Brain microvascular endothelial cell (primary cell): ENCODE measurements around the gene MCRIP1.

ENCODE experiments used
- DNase-seq: peaks from one replicate; pipeline ENCODE4 v3.0.0-alpha.2; 2020
- H3K27ac ChIP-seq: fragments of 250-450 bp; sonication (Bioruptor Pico); 2 replicates; pipeline ENCODE4 v1.5.1; 2020; ENCODE audit warnings: mild to moderate bottlenecking, moderate library complexity
- H3K27me3 ChIP-seq: fragments of 250-450 bp; sonication (Bioruptor Pico); replicated peaks from 2 replicates; pipeline ENCODE4 v1.5.1; 2020; ENCODE audit warnings: mild to moderate bottlenecking
- H3K36me3 ChIP-seq: fragments of 250-450 bp; sonication (Bioruptor Pico); replicated peaks from 2 replicates; pipeline ENCODE4 v1.5.1; 2020; ENCODE audit warnings: mild to moderate bottlenecking
- H3K4me3 ChIP-seq: 2 replicates; pipeline ENCODE4 v1.5.1; 2011; ENCODE audit warnings: low read depth, mild to moderate bottlenecking, control low read depth, low read length, moderate library complexity
- CTCF ChIP-seq: IDR thresholded peaks from 2 replicates; pipeline ENCODE4 v1.5.1; 2011; ENCODE audit warnings: low read depth, mild to moderate bottlenecking, moderate library complexity, low read length, control low read depth, inconsistent platforms; ENCODE audit errors: missing control alignments
- in situ Hi-C: cut with HindIII; loops from 2 replicates; pipeline ENCODE4 v1.10.0; 2017; ENCODE audit warnings: low sequenced_read_pairs, low pct_ligation_motif_present

MCRIP1 gene, protein sequence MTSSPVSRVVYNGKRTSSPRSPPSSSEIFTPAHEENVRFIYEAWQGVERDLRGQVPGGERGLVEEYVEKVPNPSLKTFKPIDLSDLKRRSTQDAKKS

DNA sequence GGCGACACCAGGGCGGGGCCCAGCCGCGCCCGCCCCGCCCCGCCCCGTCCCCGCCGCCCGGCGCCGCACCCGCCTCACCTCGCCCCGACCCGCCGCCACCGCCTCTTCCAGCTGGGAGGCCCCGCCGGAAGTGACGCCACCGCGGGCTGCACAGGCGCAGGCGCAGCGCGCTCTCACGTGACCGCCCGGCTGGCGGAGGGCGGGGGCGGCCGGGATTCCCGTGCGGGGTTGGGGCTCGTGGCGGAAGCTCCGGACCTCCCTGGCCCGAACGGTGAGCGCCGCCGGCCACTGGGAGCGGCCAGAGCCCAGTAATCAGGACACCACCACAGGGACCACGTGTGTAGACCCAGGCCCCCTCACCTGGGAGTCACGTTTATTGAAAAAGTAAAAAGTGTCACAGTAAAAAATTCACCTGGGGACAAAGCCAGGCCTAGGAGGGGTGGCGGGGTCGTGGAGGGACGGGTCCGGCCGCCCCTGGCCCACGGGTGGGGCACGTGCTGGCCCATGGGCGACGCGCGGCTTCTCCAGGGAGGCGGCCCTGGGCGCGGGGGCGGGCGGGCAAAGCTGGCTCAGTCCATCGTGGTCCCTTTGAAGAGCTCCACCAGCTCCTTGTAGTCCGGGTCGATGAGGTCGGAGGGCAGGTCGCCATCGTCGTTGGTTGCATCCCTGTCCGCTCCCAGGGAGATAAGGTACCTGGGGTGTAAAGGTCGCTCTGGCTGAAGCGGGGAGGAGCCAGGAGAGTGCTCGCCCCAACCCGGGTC lies at the start of gene MCRIP1:
Gene MCRIP1 (minus strand): TSS at position 132 of the 761 bp plus-strand sequence. CDS start 8,785 bp downstream, outside the sequence.
- H3K27ac ChIP-seq, result peak within 1 kb of the TSS; percentile 90
- in situ Hi-C loops, result no loop called here
- no peaks in the 10 kb centered on the region for H3K27me3 ChIP-seq
- peak within 1 kb of the TSS; percentile 71 for H3K4me3 ChIP-seq
- TF ChIP-seq CTCF, result no peak
- H3K36me3 ChIP-seq, result no peaks in the 10 kb centered on the region
- DNase-seq, result peak; percentile 85

DNA sequence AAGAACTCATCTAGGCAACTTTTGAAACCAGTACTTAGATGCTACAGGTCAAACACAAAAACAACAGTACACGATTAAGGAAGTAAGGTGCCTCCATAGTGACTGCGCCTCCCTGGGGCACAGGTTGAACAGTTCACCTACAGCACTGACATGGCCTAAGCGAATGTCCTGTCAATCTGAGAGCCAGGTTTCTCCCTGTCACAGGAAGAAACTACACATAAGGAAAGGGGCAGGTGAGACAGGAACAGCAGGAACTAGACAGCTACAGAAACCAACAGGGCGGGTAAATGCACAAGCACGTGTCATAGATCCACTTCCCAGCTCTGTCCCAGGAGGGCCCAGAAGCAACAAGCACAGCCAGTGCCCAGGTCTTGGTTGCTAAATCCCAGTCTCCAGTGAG lies 46.0 kb upstream of the MCRIP1 start:
- H3K36me3 ChIP-seq, result peaks cover 18% of the 10 kb centered on the region
- in situ Hi-C loops, result no loop called here

GRCh38 chr17:81878294-81878693 lies 45.2 kb upstream of the MCRIP1 start:
- no peak for DNase-seq
- no peak overlapping the region for H3K27ac ChIP-seq
- no peak for TF ChIP-seq CTCF
- no peaks in the 10 kb centered on the region for H3K27me3 ChIP-seq
- in situ Hi-C loops, result no loop called here
- no peak overlapping the region for H3K4me3 ChIP-seq
- H3K36me3 ChIP-seq, result peaks cover 11% of the 10 kb centered on the region

More for the DNA sequence above, 46.0 kb upstream of the MCRIP1 start:
- H3K27ac ChIP-seq, result no peak overlapping the region
- H3K4me3 ChIP-seq, result no peak overlapping the region
- TF ChIP-seq CTCF, result no peak
- no peak for DNase-seq
- H3K27me3 ChIP-seq, result no peaks in the 10 kb centered on the region

DNA sequence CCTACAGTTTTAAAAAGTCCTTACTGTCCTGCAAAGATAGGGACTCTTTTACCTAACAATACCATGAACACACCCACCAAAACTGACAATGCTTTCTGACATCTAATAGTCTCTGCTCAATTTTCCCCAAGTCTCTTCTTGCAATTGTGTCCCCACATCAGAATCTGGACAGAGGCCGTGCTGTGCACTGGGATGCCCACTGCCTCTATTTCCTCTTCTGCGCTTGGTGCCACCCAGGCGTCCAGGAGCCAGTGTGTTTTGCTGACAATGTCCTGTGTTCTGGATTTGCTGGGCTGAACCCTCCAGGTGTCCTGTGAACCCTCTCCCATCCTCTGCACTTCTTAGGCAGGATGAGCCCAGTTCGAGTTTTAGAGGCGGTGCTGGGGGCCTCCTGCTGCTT lies 44.5 kb upstream of the MCRIP1 start:
- Histone ChIP-seq H3K4me3 (no peak overlapping the region), H3K27ac (no peak overlapping the region), H3K27me3 (no peaks in the 10 kb centered on the region), H3K36me3 (peaks cover 10% of the 10 kb centered on the region)
- no peak for DNase-seq
- in situ Hi-C loops, result no loop called here
- no peak for TF ChIP-seq CTCF

DNA sequence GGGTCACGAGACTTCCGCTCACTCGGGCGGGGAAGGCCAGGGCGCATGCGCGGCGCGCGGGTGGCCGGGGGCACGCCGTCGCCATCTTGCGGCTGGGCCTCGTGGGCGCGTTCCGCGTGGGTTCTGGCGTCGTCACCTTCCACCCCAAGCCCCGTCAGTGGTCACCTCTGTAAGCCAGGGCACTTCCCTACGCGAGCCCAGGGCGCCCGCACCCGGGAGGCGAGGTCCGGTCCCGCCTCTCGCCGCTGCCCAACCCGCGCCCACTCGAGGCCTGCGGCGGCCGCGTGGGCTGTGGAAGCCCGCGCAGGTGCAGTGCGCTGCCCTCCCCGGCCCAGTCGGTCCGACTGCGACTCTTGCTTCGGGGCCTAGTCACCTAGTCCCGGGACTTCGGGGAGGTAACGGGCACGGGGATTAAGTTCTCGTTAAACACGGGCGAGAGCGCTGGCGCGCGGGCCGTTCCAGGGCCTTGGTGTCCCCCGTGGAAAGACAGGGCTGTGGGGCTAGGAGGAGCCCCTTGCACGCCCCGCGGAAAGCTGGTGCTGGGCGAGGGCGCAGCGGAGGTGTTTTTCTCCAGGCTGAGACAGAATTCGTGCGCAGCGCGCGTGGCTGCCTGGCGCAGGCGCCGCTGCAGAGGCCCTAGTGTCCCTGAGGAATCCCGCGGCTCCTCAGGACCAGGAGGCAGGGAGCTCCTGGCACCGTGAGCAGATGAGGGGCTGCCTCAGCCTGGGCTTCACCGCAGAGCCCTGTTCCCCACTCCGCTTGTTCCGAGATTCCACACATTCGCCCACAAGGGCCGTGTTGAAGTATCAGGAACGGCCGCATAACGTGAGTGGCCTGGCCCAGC lies 38.5 kb upstream of the MCRIP1 start:
- Histone ChIP-seq H3K27me3 (no peaks in the 10 kb centered on the region), H3K36me3 (peaks cover 24% of the 10 kb centered on the region), H3K4me3 (peak overlapping the region; percentile 83), H3K27ac (peak overlapping the region; percentile 88)
- peak; percentile 3 for TF ChIP-seq CTCF
- in situ Hi-C loops, result no loop called here
- peak; percentile 68 for DNase-seq
